ENCODE measurements around the gene WDFY4. TPM values are rescaled to one million over a fixed set of nuclear protein-coding genes. Genes with fewer than 3 reads are reported as not detected.

WDFY4 gene
- total RNA-seq, 1 donor from 2014 or later: not detected

GRCh38 chr10:48964038-48964437 is 279.4 kb downstream of the WDFY4 start:
- Histone ChIP-seq H3K27me3 (ENCODE audit: control insufficient read depth, insufficient read depth, low read length) (no peaks in the 10 kb centered on the region), H3K4me3 (ENCODE audit: low read depth, low read length) (no peak overlapping the region), H3K36me3 (ENCODE audit: control insufficient read depth, insufficient read depth, low read length) (no peaks in the 10 kb centered on the region)
- DNase-seq (ENCODE audit: low read depth): no peak
- TF ChIP-seq CTCF (IDR thresholded peaks at IDR 0.05; ENCODE audit: insufficient read depth, low read length, poor library complexity, severe bottlenecking): no peak

- DNase-seq (ENCODE audit: low read depth): no peak
- H3K4me3 ChIP-seq (ENCODE audit: low read depth, low read length): no peak overlapping the region
- H3K27me3 ChIP-seq (ENCODE audit: control insufficient read depth, insufficient read depth, low read length): no peaks in the 10 kb centered on the region
- H3K36me3 ChIP-seq (ENCODE audit: control insufficient read depth, insufficient read depth, low read length): no peaks in the 10 kb centered on the region
- no peak for TF ChIP-seq CTCF (IDR thresholded peaks at IDR 0.05; ENCODE audit: insufficient read depth, low read length, poor library complexity, severe bottlenecking)
Observed at GRCh38 chr10:48965460-48965859, 280.8 kb downstream of the WDFY4 start.

GRCh38 chr10:48968036-48968435 is 283.4 kb downstream of the WDFY4 start:
- Histone ChIP-seq H3K4me3 (ENCODE audit: low read depth, low read length) (no peak overlapping the region), H3K27me3 (ENCODE audit: control insufficient read depth, insufficient read depth, low read length) (peaks cover under 1% of the 10 kb centered on the region)
- TF ChIP-seq CTCF (IDR thresholded peaks at IDR 0.05; ENCODE audit: insufficient read depth, low read length, poor library complexity, severe bottlenecking): no peak

GRCh38 chr10:48970046-48970445 is 285.4 kb downstream of the WDFY4 start:
- Histone ChIP-seq H3K4me3 (ENCODE audit: low read depth, low read length) (no peak overlapping the region), H3K36me3 (ENCODE audit: control insufficient read depth, insufficient read depth, low read length) (no peaks in the 10 kb centered on the region), H3K27me3 (ENCODE audit: control insufficient read depth, insufficient read depth, low read length) (peaks cover 2% of the 10 kb centered on the region)
- TF ChIP-seq CTCF (IDR thresholded peaks at IDR 0.05; ENCODE audit: insufficient read depth, low read length, poor library complexity, severe bottlenecking): no peak
- DNase-seq (ENCODE audit: low read depth): no peak

More at GRCh38 chr10:48968036-48968435, 283.4 kb downstream of the WDFY4 start:
- DNase-seq (ENCODE audit: low read depth): no peak
- no peaks in the 10 kb centered on the region for H3K36me3 ChIP-seq (ENCODE audit: control insufficient read depth, insufficient read depth, low read length)

GRCh38 chr10:48970654-48971053 is 286.0 kb downstream of the WDFY4 start:
- no peak for TF ChIP-seq CTCF (IDR thresholded peaks at IDR 0.05; ENCODE audit: insufficient read depth, low read length, poor library complexity, severe bottlenecking)
- no peaks in the 10 kb centered on the region for H3K36me3 ChIP-seq (ENCODE audit: control insufficient read depth, insufficient read depth, low read length)
- no peak overlapping the region for H3K4me3 ChIP-seq (ENCODE audit: low read depth, low read length)
- H3K27me3 ChIP-seq (ENCODE audit: control insufficient read depth, insufficient read depth, low read length): peaks cover 2% of the 10 kb centered on the region
- no peak for DNase-seq (ENCODE audit: low read depth)

GRCh38 chr10:48973065-48973464 is 288.4 kb downstream of the WDFY4 start:
- no peak overlapping the region for H3K4me3 ChIP-seq (ENCODE audit: low read depth, low read length)
- H3K27me3 ChIP-seq (ENCODE audit: control insufficient read depth, insufficient read depth, low read length): peaks cover 2% of the 10 kb centered on the region
- DNase-seq (ENCODE audit: low read depth): no peak
- TF ChIP-seq CTCF (IDR thresholded peaks at IDR 0.05; ENCODE audit: insufficient read depth, low read length, poor library complexity, severe bottlenecking): no peak
- no peaks in the 10 kb centered on the region for H3K36me3 ChIP-seq (ENCODE audit: control insufficient read depth, insufficient read depth, low read length)
